HepG2 (cell line): Measurements from ENCODE around the gene IFT52. TPM values are rescaled to one million over a fixed set of nuclear protein-coding genes. Genes with fewer than 3 reads are reported as not detected.

Experiments
- BATF2 ChIP-seq: sonication (generic); formaldehyde crosslinking; IDR thresholded peaks from 2 replicates; pipeline ENCODE4 v1.8.0; 2022; ENCODE audit warnings: mild to moderate bottlenecking, missing genetic modification reagents, moderate library complexity
- BRCA1 ChIP-seq: sonication (generic); formaldehyde crosslinking; IDR thresholded peaks from 2 replicates; pipeline ENCODE4 v1.4.0; 2020; ENCODE audit warnings: missing genetic modification reagents
- GZF1 ChIP-seq: sonication (generic); formaldehyde crosslinking; IDR thresholded peaks from 2 replicates; pipeline ENCODE4 v1.5.1; 2020; ENCODE audit warnings: mild to moderate bottlenecking, missing genetic modification reagents
- HINFP ChIP-seq: sonication (generic); formaldehyde crosslinking; IDR thresholded peaks from 2 replicates; pipeline ENCODE4 v1.4.0; 2020; ENCODE audit warnings: low read depth, mild to moderate bottlenecking, missing genetic modification reagents
- LBX2 ChIP-seq: sonication (generic); formaldehyde crosslinking; IDR thresholded peaks from 2 replicates; pipeline ENCODE4 v1.5.0; 2020; ENCODE audit warnings: missing genetic modification reagents, mild to moderate bottlenecking, borderline replicate concordance
- RAD21 ChIP-seq: fragments of 450-650 bp; formaldehyde crosslinking; IDR thresholded peaks from 2 replicates; pipeline ENCODE4 v1.5.0; 2020; ENCODE audit warnings: mild to moderate bottlenecking
- RNF219 ChIP-seq: sonication (generic); formaldehyde crosslinking; IDR thresholded peaks from 2 replicates; pipeline ENCODE4 v1.5.0; 2020; ENCODE audit warnings: mild to moderate bottlenecking, missing genetic modification reagents
- SKI ChIP-seq: fragments of 450-650 bp; IDR thresholded peaks from one replicate; pipeline ENCODE4 v1.6.1; 2018; ENCODE audit warnings: mild to moderate bottlenecking; ENCODE audit not compliant: partially characterized antibody
- SNAPC5 ChIP-seq: sonication (generic); formaldehyde crosslinking; IDR thresholded peaks from 2 replicates; pipeline ENCODE4 v1.8.1; 2023; ENCODE audit warnings: mild to moderate bottlenecking, missing genetic modification reagents, borderline replicate concordance
- TCF7L2 ChIP-seq: IDR thresholded peaks from 2 replicates; pipeline ENCODE4 v1.6.1; 2011; ENCODE audit warnings: mild to moderate bottlenecking, low read depth, low read length, moderate library complexity
- TMF1 ChIP-seq: sonication (generic); formaldehyde crosslinking; IDR thresholded peaks from 2 replicates; pipeline ENCODE4 v1.8.1; 2022; ENCODE audit warnings: low read depth, missing genetic modification reagents
- ZNF253 ChIP-seq: sonication (generic); formaldehyde crosslinking; IDR thresholded peaks from 2 replicates; pipeline ENCODE4 v1.8.0; 2022; ENCODE audit warnings: mild to moderate bottlenecking, missing genetic modification reagents, borderline replicate concordance
- ZNF331 ChIP-seq: sonication (generic); formaldehyde crosslinking; IDR thresholded peaks from 2 replicates; pipeline ENCODE4 v1.4.0; 2020; ENCODE audit warnings: missing genetic modification reagents
- ZNF34 ChIP-seq: sonication (generic); formaldehyde crosslinking; IDR thresholded peaks from 2 replicates; pipeline ENCODE4 v1.4.0; 2020; ENCODE audit warnings: mild to moderate bottlenecking, missing genetic modification reagents, borderline replicate concordance
- ZNF367 ChIP-seq: sonication (generic); formaldehyde crosslinking; IDR thresholded peaks from 2 replicates; pipeline ENCODE4 v1.4.0; 2020; ENCODE audit warnings: missing genetic modification reagents, borderline replicate concordance
- ZNF614 ChIP-seq: IDR thresholded peaks from 2 replicates; pipeline ENCODE4 v1.6.1; 2018; ENCODE audit warnings: missing biosample characterization, missing genetic modification reagents, inconsistent platforms, borderline replicate concordance
- ZNF773 ChIP-seq: sonication (generic); formaldehyde crosslinking; IDR thresholded peaks from 2 replicates; pipeline ENCODE4 v1.4.0; 2020; ENCODE audit warnings: missing genetic modification reagents, borderline replicate concordance
- ZSCAN25 ChIP-seq: sonication (generic); formaldehyde crosslinking; IDR thresholded peaks from 2 replicates; pipeline ENCODE4 v1.8.0; 2022; ENCODE audit warnings: mild to moderate bottlenecking, missing genetic modification reagents
- polyA plus RNA-seq, 8 experiments: library from polyadenylated mRNA; depleted of rRNA in 3 of 8; stranded (reverse) in 7 of 8; unstranded in 1 of 8; fragments of >200 nt; fragmentation: Illumina TruSeq in 4 of 8; extraction: Trizol in 4 of 8; gene quantifications; 2 replicates each; pipeline versions ENCODE4 v1.2.1 to v1.2.3, GENCODE V29; 2011 to 2016; ENCODE audit warnings: low read depth in 4 of 8, missing spikeins in 1 of 8, mixed read lengths in 1 of 8; ENCODE audit not compliant: insufficient read depth in 1 of 8
- total RNA-seq, 5 experiments: library from RNA; depleted of rRNA; stranded (reverse); fragments of >200 nt; fragmentation: Illumina TruSeq; extraction: Trizol; gene quantifications; 2 replicates each; pipeline ENCODE4 v1.2.3, GENCODE V29; 2016; ENCODE audit warnings: low read depth in 1 of 5

IFT52 gene
- total and polyA plus RNA-seq, 2 of the 13 experiments (the other 11 are each of a cell fraction or from before 2014, with no cell fraction given) = 48.0 to 64.0 TPM

- TF ChIP-seq HINFP (CRISPR knock-in tag) = peak; percentile 89
- TF ChIP-seq TCF7L2 = no peak
- TF ChIP-seq LBX2 = 0 out of 2 replicates have a peak, but pooled peaks have one; percentile 87
- no peak for TF ChIP-seq ZNF253 (CRISPR knock-in tag)
- peak; percentile 61 for TF ChIP-seq SKI
- TF ChIP-seq ZNF367 (CRISPR knock-in tag) = peak; percentile 61; the same call in 1 of the 2 replicates
- peak; percentile 37; the same call in 1 of the 2 replicates for TF ChIP-seq RAD21 (CRISPR knock-in tag)
- peak; percentile 5; the same call in 1 of the 2 replicates for TF ChIP-seq ZNF614 (CRISPR knock-in tag)
- TF ChIP-seq ZNF34 (CRISPR knock-in tag) = peak; percentile 98
- TF ChIP-seq ZSCAN25 (CRISPR knock-in tag) = peak; percentile 61; the same call in 1 of the 2 replicates
- TF ChIP-seq ZNF773 (CRISPR knock-in tag) = peak; percentile 19; the same call in 1 of the 2 replicates
- peak; percentile 82; the same call in 1 of the 2 replicates for TF ChIP-seq RNF219 (CRISPR knock-in tag)
- peak; percentile 32; the same call in 1 of the 2 replicates for TF ChIP-seq BATF2 (CRISPR knock-in tag)
- TF ChIP-seq ZNF331 (CRISPR knock-in tag) = peak; percentile 53
- TF ChIP-seq TMF1 = 0 out of 2 replicates have a peak, but pooled peaks have one; percentile 21
- TF ChIP-seq GZF1 (CRISPR knock-in tag) = no peak
- peak; percentile 92 for TF ChIP-seq BRCA1 (CRISPR knock-in tag)
- no peak for TF ChIP-seq SNAPC5 (CRISPR knock-in tag)
Observed at GRCh38 chr20:43590392-43591303, at the start of gene IFT52 (continued).
